Islet precursor cell (in vitro differentiated cells): ENCODE measurements around the gene SLC25A22.
A peak's percentile ranks its signal among the peaks of the same experiment; 100 is the strongest.

ENCODE experiments used
- DNase-seq: peaks from one replicate; pipeline ENCODE4 v3.0.0-alpha.2; 2018

Gene SLC25A22

GRCh38 chr11:788953-789940, 8.8 kb downstream of the SLC25A22 start:
- no peak for DNase-seq

GRCh38 chr11:788009-788640, 10.0 kb downstream of the SLC25A22 start:
- DNase-seq: no peak

- no peak for DNase-seq
These were observed 10.9 kb downstream of the SLC25A22 start for GRCh38 chr11:787084-787675.

- no peak for DNase-seq
These were observed 11.6 kb downstream of the SLC25A22 start for GRCh38 chr11:786235-787083.

GRCh38 chr11:783581-784015, 14.5 kb downstream of the SLC25A22 start:
- peak; percentile 97 for DNase-seq

- DNase-seq: no peak
These were observed 15.6 kb downstream of the SLC25A22 start for GRCh38 chr11:782264-783174.

- DNase-seq: no peak
These were observed 18.0 kb downstream of the SLC25A22 start for GRCh38 chr11:779955-780532.

- DNase-seq: no peak
These were observed 18.8 kb downstream of the SLC25A22 start for GRCh38 chr11:778976-779954.

- DNase-seq: peak; percentile 95
These were observed 20.5 kb downstream of the SLC25A22 start, which contains the start of gene GATD1 for GRCh38 chr11:777288-778255. GATD1 (minus strand) TSS chr11:777487; CDS start chr11:777462, 25 bp downstream.

- peak; percentile 72 for DNase-seq
These were observed 21.4 kb downstream of the SLC25A22 start for GRCh38 chr11:776561-777287.

- DNase-seq: no peak
These were observed 21.9 kb downstream of the SLC25A22 start for GRCh38 chr11:776263-776560.

GRCh38 chr11:774873-775592, 23.0 kb downstream of the SLC25A22 start:
- DNase-seq: peak; percentile 62

- DNase-seq: no peak
These were observed 24.3 kb downstream of the SLC25A22 start for GRCh38 chr11:773830-774229.

GRCh38 chr11:773425-773824, 24.7 kb downstream of the SLC25A22 start:
- no peak for DNase-seq

GRCh38 chr11:772429-773390, 25.4 kb downstream of the SLC25A22 start:
- peak; percentile 60 for DNase-seq

GRCh38 chr11:771617-772204, 26.4 kb downstream of the SLC25A22 start:
- DNase-seq: no peak
